Choroid plexus epithelial cell (primary cell): ENCODE measurements around the gene SEBOX.

Experiments
- DNase-seq: peaks from one replicate; pipeline ENCODE4 v3.0.0-alpha.2; 2010; ENCODE audit warnings: low read depth
- H3K4me3 ChIP-seq: 2 replicates; pipeline ENCODE4 v1.5.1; 2011; ENCODE audit warnings: low read depth, mild to moderate bottlenecking, control low read depth, low read length, moderate library complexity
- CTCF ChIP-seq: conservative IDR thresholded peaks from 2 replicates; pipeline ENCODE4 v1.5.1; 2011; ENCODE audit warnings: low read depth, mild to moderate bottlenecking, control low read depth, inconsistent platforms, low read length, moderate library complexity

Gene SEBOX

GRCh38 chr17:28319598-28319935 is 45.4 kb downstream of the SEBOX start:
- peak overlapping the region; percentile 79 for H3K4me3 ChIP-seq
- DNase-seq: no peak
- no peak for TF ChIP-seq CTCF

GRCh38 chr17:28318759-28319597 is 46.0 kb downstream of the SEBOX start, which contains the start of gene TMEM97:
Gene TMEM97 (plus strand): TSS chr17:28319200. CDS start chr17:28319240, 40 bp downstream.
- DNase-seq: peak; percentile 99
- H3K4me3 ChIP-seq: peak within 1 kb of the TSS; percentile 79
- peak; percentile 21 for TF ChIP-seq CTCF

GRCh38 chr17:28317966-28318758 is 46.8 kb downstream of the SEBOX start:
- DNase-seq: no peak
- TF ChIP-seq CTCF: no peak

GRCh38 chr17:28317099-28317965 is 47.7 kb downstream of the SEBOX start:
- no peak overlapping the region for H3K4me3 ChIP-seq
- no peak for DNase-seq
- TF ChIP-seq CTCF: no peak

More at GRCh38 chr17:28317966-28318758, 46.8 kb downstream of the SEBOX start:
- H3K4me3 ChIP-seq: peak overlapping the region; percentile 79

- H3K4me3 ChIP-seq: no peak overlapping the region
- no peak for TF ChIP-seq CTCF
- no peak for DNase-seq
These were observed 48.9 kb downstream of the SEBOX start for GRCh38 chr17:28315846-28316705.

- H3K4me3 ChIP-seq: no peak overlapping the region
- no peak for TF ChIP-seq CTCF
- DNase-seq: no peak
These were observed 51.2 kb downstream of the SEBOX start for GRCh38 chr17:28313841-28314240.
